Activated CD8-positive, alpha-beta T cell treated with anti-CD3 and anti-CD28 coated beads for 36 hours (primary cell): ENCODE data around the gene EEF1A2. TPM values are rescaled to one million over a fixed set of nuclear protein-coding genes. Genes with fewer than 3 reads are reported as not detected.

Experiments
- ATAC-seq: fragments of 200-7000 bp; cut with Tn5 transposase; one replicate; pipeline ENCODE4 v1.10.0; 2021; ENCODE audit warnings: mild to moderate bottlenecking, moderate library complexity
- CTCF ChIA-PET: fragments of 350-600 bp; sonication (Branson Sonifier 250); formaldehyde crosslinking; loops from one replicate; lab custom pipeline; 2021; ENCODE audit warnings: antibody characterized with exemption; lab: Charles Lee
- POLR2A ChIA-PET: fragments of 350-600 bp; sonication (Branson Sonifier 250); formaldehyde crosslinking; loops from one replicate; lab custom pipeline; 2021; ENCODE audit warnings: antibody characterized with exemption; lab: Charles Lee
- DNase-seq: peaks from one replicate; pipeline ENCODE4 v3.0.0-alpha.2; 2020
- H3K27ac Mint-ChIP-seq: one replicate; pipeline ENCODE4 v1.8.0; 2021; ENCODE audit warnings: mild to moderate bottlenecking, mixed read lengths
- H3K27me3 Mint-ChIP-seq: one replicate; pipeline ENCODE4 v1.8.0; 2021; ENCODE audit warnings: mixed read lengths
- H3K36me3 Mint-ChIP-seq: one replicate; pipeline ENCODE4 v1.8.0; 2021; ENCODE audit warnings: low read depth, mixed read lengths
- H3K4me1 Mint-ChIP-seq: one replicate; pipeline ENCODE4 v1.8.0; 2021; ENCODE audit warnings: low read depth, mixed read lengths
- H3K4me3 Mint-ChIP-seq: one replicate; pipeline ENCODE4 v1.8.0; 2021; ENCODE audit warnings: mild to moderate bottlenecking, moderate library complexity, mixed read lengths
- H3K9me3 Mint-ChIP-seq: one replicate; pipeline ENCODE4 v1.8.0; 2021; ENCODE audit warnings: mixed read lengths
- CTCF ChIP-seq: fragments of 200-600 bp; IDR thresholded peaks from one replicate; pipeline ENCODE4 v1.8.0; 2022; ENCODE audit warnings: antibody characterized with exemption, mild to moderate bottlenecking
- intact Hi-C: fragments of 100-400 bp; cut with micrococcal nuclease; formaldehyde crosslinking; loops from one replicate; pipeline ENCODE4 v1.10.0; 2022
- total RNA-seq, 2 experiments: library from RNA; stranded (reverse); gene quantifications; one replicate each; pipeline ENCODE4 v1.2.3, GENCODE V29; 2021

EEF1A2 gene
- total RNA-seq, 2 experiments from 2014 or later, result 1.4 to 2.2 TPM

GRCh38 chr20:63471981-63472831, 26.7 kb downstream of the EEF1A2 start, which contains the start of gene KCNQ2:
Gene KCNQ2 (minus strand): TSS chr20:63472655. CDS start chr20:63472463, 192 bp downstream.
- no peak for ATAC-seq
- Mint-ChIP-seq H3K27me3 (peaks cover 34% of the 10 kb centered on the region), H3K36me3 (no peaks in the 10 kb centered on the region), H3K4me1 (peaks cover 8% of the 10 kb centered on the region), H3K27ac (no peak within 1 kb of the TSS), H3K9me3 (no peaks in the 10 kb centered on the region), H3K4me3 (no peak within 1 kb of the TSS)
- intact Hi-C loops, result no loop called here
- CTCF ChIA-PET, result no interaction called here
- POLR2A ChIA-PET, result interaction anchor here (1.2 kb wide), 1 partner anchor 27 kb away, joined by 3 read pairs; no protein-coding TSS in a partner anchor
- TF ChIP-seq CTCF, result no peak
- peak; percentile 22 for DNase-seq

GRCh38 chr20:63471717-63471980, 27.2 kb downstream of the EEF1A2 start:
- ChIA-PET CTCF (no interaction called here), POLR2A (interaction anchor here (1.2 kb wide), 1 partner anchor 26 kb away, joined by 3 read pairs; no protein-coding TSS in a partner anchor)
- Mint-ChIP-seq H3K4me1 (peaks cover 8% of the 10 kb centered on the region), H3K4me3 (no peak overlapping the region), H3K9me3 (no peaks in the 10 kb centered on the region), H3K36me3 (no peaks in the 10 kb centered on the region), H3K27ac (no peak overlapping the region), H3K27me3 (peaks cover 29% of the 10 kb centered on the region)
- TF ChIP-seq CTCF, result no peak
- DNase-seq (no peak), ATAC-seq (no peak)
- intact Hi-C loops, result no loop called here

- TF ChIP-seq CTCF, result no peak
- Mint-ChIP-seq H3K27ac (no peak overlapping the region), H3K36me3 (no peaks in the 10 kb centered on the region), H3K4me1 (peaks cover 8% of the 10 kb centered on the region), H3K27me3 (peaks cover 29% of the 10 kb centered on the region), H3K9me3 (no peaks in the 10 kb centered on the region), H3K4me3 (no peak overlapping the region)
- DNase-seq, result no peak
- no peak for ATAC-seq
- POLR2A ChIA-PET, result no interaction called here
- CTCF ChIA-PET, result no interaction called here
- intact Hi-C loops, result no loop called here
These were observed 27.7 kb downstream of the EEF1A2 start for GRCh38 chr20:63471002-63471716.

GRCh38 chr20:63470410-63470809, 28.5 kb downstream of the EEF1A2 start:
- DNase-seq (no peak), ATAC-seq (no peak)
- no peak for TF ChIP-seq CTCF
- CTCF ChIA-PET, result no interaction called here
- Mint-ChIP-seq H3K27ac (no peak overlapping the region), H3K4me3 (no peak overlapping the region), H3K27me3 (peaks cover 29% of the 10 kb centered on the region), H3K4me1 (peaks cover 8% of the 10 kb centered on the region), H3K36me3 (no peaks in the 10 kb centered on the region), H3K9me3 (no peaks in the 10 kb centered on the region)
- POLR2A ChIA-PET, result no interaction called here
- intact Hi-C loops, result no loop called here

- H3K9me3 Mint-ChIP-seq, result no peaks in the 10 kb centered on the region
These were observed 29.2 kb downstream of the EEF1A2 start for GRCh38 chr20:63469713-63470101.

More at GRCh38 chr20:63469713-63470101, 29.2 kb downstream of the EEF1A2 start:
- H3K36me3 Mint-ChIP-seq, result no peaks in the 10 kb centered on the region
- H3K27ac Mint-ChIP-seq, result no peak overlapping the region
- POLR2A ChIA-PET, result no interaction called here
- DNase-seq, result no peak
- TF ChIP-seq CTCF, result no peak
- CTCF ChIA-PET, result interaction anchor here (1.3 kb wide), 2 partner anchors 26 to 247 kb away, joined by 3 read pairs; no protein-coding TSS in a partner anchor
- no peak for ATAC-seq
- H3K27me3 Mint-ChIP-seq, result peaks cover 26% of the 10 kb centered on the region
- H3K4me3 Mint-ChIP-seq, result no peak overlapping the region
- intact Hi-C loops, result no loop called here
- peaks cover 8% of the 10 kb centered on the region for H3K4me1 Mint-ChIP-seq
